Right lobe of liver (tissue), 6 donors: ENCODE results near the gene ITGA8. TPM values are rescaled to one million over a fixed set of nuclear protein-coding genes. Genes with fewer than 3 reads are reported as not detected.
A peak's percentile ranks its signal among the peaks of the same experiment; 100 is the strongest.

Source experiments
- ATAC-seq, 4 donors: fragments of 200-7000 bp; cut with Tn5 transposase; one replicate each; pipeline ENCODE4 v1.9.1; 2020; ENCODE audit warnings: mild to moderate bottlenecking in 4 of 4, moderate library complexity in 4 of 4
- DNase-seq, 3 donors: peaks; one replicate each; pipeline ENCODE4 v3.0.0-alpha.2; 2020
- H3K27ac ChIP-seq, 3 donors: fragments of 200-600 bp; one replicate each; pipeline ENCODE4 v1.8.0; 2022
- H3K27me3 ChIP-seq, 2 donors: fragments of 200-600 bp; one replicate each; pipeline ENCODE4 v1.8.0; 2022
- H3K36me3 ChIP-seq, 4 donors: fragments of 200-600 bp; sonication (generic) in 1 of 4; one replicate each; pipeline versions ENCODE4 v1.5.1 to v1.8.0; 2017 to 2022; ENCODE audit warnings: control low read depth in 1 of 4
- H3K4me1 ChIP-seq, 4 donors: fragments of 200-600 bp; sonication (generic) in 1 of 4; one replicate each; pipeline versions ENCODE4 v1.5.1 to v1.8.0; 2017 to 2022; ENCODE audit warnings: control low read depth in 1 of 4
- H3K4me3 ChIP-seq, 3 donors: fragments of 200-600 bp; one replicate each; pipeline ENCODE4 v1.8.0; 2022
- H3K9me3 ChIP-seq, 4 donors: fragments of 200-600 bp; sonication (generic) in 1 of 4; one replicate each; pipeline versions ENCODE4 v1.5.1 to v1.8.0; 2017 to 2022; ENCODE audit warnings: control low read depth in 1 of 4
- POLR2A ChIP-seq: fragments of 450-650 bp; IDR thresholded peaks from one replicate; pipeline ENCODE4 v1.6.1; 2017; ENCODE audit warnings: antibody characterized with exemption, mild to moderate bottlenecking
- WGBS: methylation state at CpG from one replicate; pipeline ENCODE4 v1.1.6; 2018; ENCODE audit warnings: low coverage, low lambda C conversion rate; ENCODE audit not compliant: insufficient coverage; ENCODE audit errors: missing lambda C conversion rate; 5-methylcytosine and 5-hydroxymethylcytosine counted together
- intact Hi-C, 2 donors: fragments of 100-400 bp; cut with DNase I; formaldehyde crosslinking; loops; one replicate each; pipeline versions ENCODE4 v1.11.2 to v1.14.1; 2022
- total RNA-seq, 6 experiments: library from RNA; depleted of rRNA in 2 of 6; stranded (reverse); fragments of >200 nt in 2 of 6; fragmentation: NEBNext Ultra II Directional in 3 of 6; extraction: Animal tissue kit (Norgen Biotek cat#: 25700) in 3 of 6; gene quantifications; one replicate each; pipeline versions ENCODE4 v1.1.0 to v1.2.4, GENCODE V29; 2016 to 2023
- TF ChIP-seq, protein P1 (sequence below), 4 donors: fragments of 200-600 bp in 3 of 4; fragments of 450-650 bp in 1 of 4; IDR thresholded peaks; one replicate each; pipeline versions ENCODE4 v1.5.1 to v1.8.0; 2016 to 2022; ENCODE audit warnings: antibody characterized with exemption in 4 of 4, mild to moderate bottlenecking in 2 of 4
- donor health status: DM: no; HTN: yes; CAD: no.
- donor health status: DM: no; HTN: no; CAD: no.
- donor health status: DM: no; HTN: no; CAD: no.
- donor health status: DM: no; HTN: yes; CAD: no.
- donor health status: DM: no; HTN: yes; CAD: no.

Gene ITGA8
- total RNA-seq, 6 experiments from 2014 or later = 0.18 to 0.80 (median 0.36) TPM

DNA sequence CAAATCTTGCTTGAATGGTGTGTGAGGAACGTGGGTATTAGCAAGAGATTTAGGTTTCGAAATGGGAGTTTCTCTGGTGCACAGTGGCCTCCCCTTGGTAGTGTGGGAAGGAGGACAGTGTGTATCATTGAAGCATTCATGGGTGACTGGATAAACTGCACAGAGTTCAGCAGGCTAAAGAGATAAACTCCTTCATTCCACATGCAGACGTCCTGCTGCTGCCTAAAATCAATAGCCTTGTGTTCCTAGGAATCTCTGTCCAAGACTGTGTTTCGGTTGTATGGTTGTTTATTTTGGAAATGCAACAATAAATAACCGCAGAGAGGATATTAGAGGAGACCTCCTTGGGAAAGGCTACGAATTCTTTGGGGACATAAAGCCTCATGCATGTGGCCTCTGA is 247.7 kb downstream of the ITGA8 start:
- no peak for DNase-seq
- Histone ChIP-seq H3K4me3 (no peak overlapping the region), H3K27me3 (no peaks in the 10 kb centered on the region), H3K4me1 (no peaks in the 10 kb centered on the region), H3K36me3 (no peaks in the 10 kb centered on the region), H3K27ac (no peak overlapping the region), H3K9me3 (no peaks in the 10 kb centered on the region)
- ATAC-seq = peak in 1 of 4 donors; percentile 56
- intact Hi-C loops = no loop called here
- TF ChIP-seq, protein P1, sequence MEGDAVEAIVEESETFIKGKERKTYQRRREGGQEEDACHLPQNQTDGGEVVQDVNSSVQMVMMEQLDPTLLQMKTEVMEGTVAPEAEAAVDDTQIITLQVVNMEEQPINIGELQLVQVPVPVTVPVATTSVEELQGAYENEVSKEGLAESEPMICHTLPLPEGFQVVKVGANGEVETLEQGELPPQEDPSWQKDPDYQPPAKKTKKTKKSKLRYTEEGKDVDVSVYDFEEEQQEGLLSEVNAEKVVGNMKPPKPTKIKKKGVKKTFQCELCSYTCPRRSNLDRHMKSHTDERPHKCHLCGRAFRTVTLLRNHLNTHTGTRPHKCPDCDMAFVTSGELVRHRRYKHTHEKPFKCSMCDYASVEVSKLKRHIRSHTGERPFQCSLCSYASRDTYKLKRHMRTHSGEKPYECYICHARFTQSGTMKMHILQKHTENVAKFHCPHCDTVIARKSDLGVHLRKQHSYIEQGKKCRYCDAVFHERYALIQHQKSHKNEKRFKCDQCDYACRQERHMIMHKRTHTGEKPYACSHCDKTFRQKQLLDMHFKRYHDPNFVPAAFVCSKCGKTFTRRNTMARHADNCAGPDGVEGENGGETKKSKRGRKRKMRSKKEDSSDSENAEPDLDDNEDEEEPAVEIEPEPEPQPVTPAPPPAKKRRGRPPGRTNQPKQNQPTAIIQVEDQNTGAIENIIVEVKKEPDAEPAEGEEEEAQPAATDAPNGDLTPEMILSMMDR (IDR thresholded peaks at IDR 0.05) = no peak
- TF ChIP-seq POLR2A = no peak
- 14% methylated on average over 6 of the region's 6 CpGs for WGBS

DNA sequence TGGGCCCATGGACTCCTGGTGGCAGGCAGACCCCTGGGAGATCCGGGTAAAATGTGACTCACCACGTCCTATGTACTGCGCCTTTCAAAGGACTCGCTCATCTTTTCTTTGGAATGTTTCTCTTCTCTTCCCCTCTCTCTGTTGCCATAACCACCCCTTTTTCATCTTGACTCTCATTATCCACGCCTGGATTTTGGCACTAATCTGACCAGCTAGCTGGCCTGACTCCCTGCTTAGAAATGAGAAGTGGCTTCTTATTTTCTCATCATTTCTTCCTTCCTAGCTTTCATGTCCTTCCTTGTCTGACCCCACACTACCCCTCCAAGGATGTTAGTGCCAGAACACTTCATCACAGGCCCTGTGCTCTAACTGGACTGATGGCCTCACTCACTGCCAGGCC is 250.6 kb downstream of the ITGA8 start:
- Histone ChIP-seq H3K9me3 (no peaks in the 10 kb centered on the region), H3K4me1 (no peaks in the 10 kb centered on the region), H3K4me3 (no peak overlapping the region), H3K27me3 (no peaks in the 10 kb centered on the region), H3K36me3 (no peaks in the 10 kb centered on the region), H3K27ac (no peak overlapping the region)
- TF ChIP-seq POLR2A = no peak
- ATAC-seq = no peak
- WGBS = 43% methylated on average over 3 of the region's 5 CpGs
- no peak for DNase-seq
- intact Hi-C loops = no loop called here

GRCh38 chr10:15464381-15464780 is 255.3 kb downstream of the ITGA8 start:
- no peak overlapping the region for H3K27ac ChIP-seq
- no peaks in the 10 kb centered on the region for H3K27me3 ChIP-seq
- no peak overlapping the region for H3K4me3 ChIP-seq
- H3K36me3 ChIP-seq = no peaks in the 10 kb centered on the region
- no peaks in the 10 kb centered on the region for H3K4me1 ChIP-seq
- 38% methylated on average over 3 of the region's 3 CpGs for WGBS
- ATAC-seq (no peak), DNase-seq (no peak)
- intact Hi-C loops = no loop called here
- H3K9me3 ChIP-seq = no peaks in the 10 kb centered on the region
- TF ChIP-seq POLR2A = no peak
- TF ChIP-seq, protein P1 (IDR thresholded peaks at IDR 0.05) = no peak

Other genes with a start within 250 kb of the ITGA8 start
- 10 to 100 TPM; 11.6 to 15.5 (median 12.4) TPM for gene MINDY3, start 140.6 kb upstream of the ITGA8 start, total RNA-seq